Measurements from ENCODE around the gene KRTAP10-1. TPM values are rescaled to one million over a fixed set of nuclear protein-coding genes. Genes with fewer than 3 reads are reported as not detected.
A peak's percentile ranks its signal among the peaks of the same experiment; 100 is the strongest.
"Not testable (repeated sequence)": the region's sequence is repeated elsewhere in the genome, so short reads cannot be mapped to it uniquely, and the experiment has no call there.

KRTAP10-1 gene
- total RNA-seq, 2 experiments from 2014 or later, result not detected

DNA sequence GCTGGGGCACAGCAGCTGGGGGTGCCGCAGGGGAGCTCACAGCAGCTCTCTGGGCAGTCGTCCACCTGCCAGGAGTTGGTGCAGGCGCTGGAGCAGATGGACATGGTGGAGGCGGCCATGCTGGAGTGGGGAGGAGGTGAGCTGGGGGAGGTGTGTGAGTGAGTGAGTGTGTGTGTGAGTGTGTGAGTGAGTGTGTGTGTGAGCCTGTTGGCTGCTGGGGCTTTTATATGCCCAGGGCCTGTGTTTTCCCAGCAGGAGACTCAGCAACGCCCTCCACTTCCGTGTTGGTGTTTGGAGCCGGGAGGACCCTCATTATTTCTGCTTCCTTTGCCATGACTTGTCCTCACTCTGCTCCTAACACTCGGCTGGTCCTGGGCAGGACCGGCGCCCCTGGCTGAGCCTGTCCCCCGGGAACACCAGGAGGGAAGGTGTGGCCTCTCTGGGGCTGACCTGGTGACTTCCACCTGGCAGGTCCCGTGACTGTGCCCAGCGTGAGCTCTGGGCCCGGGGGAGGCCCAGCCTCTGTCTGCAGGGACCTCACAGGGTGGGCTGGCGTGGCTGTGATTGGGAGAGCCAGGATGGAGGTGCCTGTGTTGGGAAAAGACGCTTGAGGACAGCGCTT lies 11.5 kb upstream of the KRTAP10-1 start, which contains the start of gene KRTAP10-2:
TSS of gene KRTAP10-2 (minus strand) at position 166 of the 622 bp plus-strand sequence. CDS start at position 119, 47 bp downstream.
- Mint-ChIP-seq H3K27me3 (no peaks in the 10 kb centered on the region), H3K4me1 (ENCODE audit: low read depth) (peaks cover 18% of the 10 kb centered on the region), H3K9me3 (peaks cover 18% of the 10 kb centered on the region), H3K4me3 (no peak within 1 kb of the TSS), H3K36me3 (peaks cover 11% of the 10 kb centered on the region), H3K27ac (no peak within 1 kb of the TSS)
- ChIA-PET POLR2A (no interaction called here), CTCF (no interaction called here)
- no peak for DNase-seq
- intact Hi-C loops (cut with micrococcal nuclease), result no loop called here

DNA sequence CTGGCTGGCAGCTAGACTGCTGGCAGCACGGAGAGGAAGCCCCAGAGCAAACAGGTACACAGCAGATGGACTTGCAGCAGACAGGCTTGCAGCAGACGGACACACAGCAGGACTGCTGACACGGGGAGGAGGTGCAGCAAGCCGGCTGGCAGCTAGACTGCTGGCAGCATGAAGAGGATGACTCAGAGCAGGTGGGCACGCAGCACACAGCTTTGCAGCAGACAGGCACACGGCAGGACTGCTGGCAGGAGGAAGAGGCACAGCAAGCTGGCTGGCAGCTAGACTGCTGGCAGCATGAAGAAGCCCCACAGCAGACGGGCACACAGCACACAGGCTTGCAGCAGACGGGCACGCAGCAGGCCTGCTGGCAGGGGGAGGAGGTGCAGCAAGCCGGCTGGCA lies 10.8 kb upstream of the KRTAP10-1 start:
- intact Hi-C loops (cut with micrococcal nuclease), result no loop called here
- Mint-ChIP-seq H3K4me3 (no peak overlapping the region), H3K27me3 (no peaks in the 10 kb centered on the region), H3K36me3 (peaks cover 12% of the 10 kb centered on the region), H3K9me3 (peaks cover 23% of the 10 kb centered on the region), H3K4me1 (ENCODE audit: low read depth) (peaks cover 18% of the 10 kb centered on the region), H3K27ac (no peak overlapping the region)
- ChIA-PET POLR2A (no interaction called here), CTCF (no interaction called here)
- no peak for DNase-seq

DNA sequence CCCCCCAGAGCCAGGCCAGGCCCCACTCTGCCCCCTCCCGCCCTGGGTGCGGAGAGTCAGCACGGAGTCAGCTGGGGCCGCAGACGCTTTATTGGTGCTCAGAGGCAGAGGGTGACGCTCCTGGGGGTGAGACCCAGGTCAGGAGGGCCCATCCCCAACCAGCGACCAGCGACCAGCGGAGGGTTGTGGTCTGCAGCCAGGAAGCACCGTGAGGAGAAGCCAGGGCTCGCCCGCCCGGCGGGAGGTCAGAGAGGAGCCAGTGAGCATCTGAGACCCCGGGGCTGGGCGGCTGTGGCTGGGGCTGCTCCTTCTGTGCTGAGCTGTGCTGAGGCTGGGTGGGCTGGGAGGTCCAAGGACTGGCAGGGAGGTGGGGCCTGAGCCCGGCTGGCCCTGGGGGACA lies 10.3 kb upstream of the KRTAP10-1 start:
- POLR2A ChIA-PET; H3K27ac Mint-ChIP-seq; DNase-seq; intact Hi-C loops (cut with micrococcal nuclease); H3K27me3 Mint-ChIP-seq; CTCF ChIA-PET; H3K4me3 Mint-ChIP-seq: not testable (repeated sequence)
- Mint-ChIP-seq H3K9me3 (peaks cover 28% of the 10 kb centered on the region), H3K4me1 (ENCODE audit: low read depth) (peaks cover 18% of the 10 kb centered on the region), H3K36me3 (peaks cover 16% of the 10 kb centered on the region)

DNA sequence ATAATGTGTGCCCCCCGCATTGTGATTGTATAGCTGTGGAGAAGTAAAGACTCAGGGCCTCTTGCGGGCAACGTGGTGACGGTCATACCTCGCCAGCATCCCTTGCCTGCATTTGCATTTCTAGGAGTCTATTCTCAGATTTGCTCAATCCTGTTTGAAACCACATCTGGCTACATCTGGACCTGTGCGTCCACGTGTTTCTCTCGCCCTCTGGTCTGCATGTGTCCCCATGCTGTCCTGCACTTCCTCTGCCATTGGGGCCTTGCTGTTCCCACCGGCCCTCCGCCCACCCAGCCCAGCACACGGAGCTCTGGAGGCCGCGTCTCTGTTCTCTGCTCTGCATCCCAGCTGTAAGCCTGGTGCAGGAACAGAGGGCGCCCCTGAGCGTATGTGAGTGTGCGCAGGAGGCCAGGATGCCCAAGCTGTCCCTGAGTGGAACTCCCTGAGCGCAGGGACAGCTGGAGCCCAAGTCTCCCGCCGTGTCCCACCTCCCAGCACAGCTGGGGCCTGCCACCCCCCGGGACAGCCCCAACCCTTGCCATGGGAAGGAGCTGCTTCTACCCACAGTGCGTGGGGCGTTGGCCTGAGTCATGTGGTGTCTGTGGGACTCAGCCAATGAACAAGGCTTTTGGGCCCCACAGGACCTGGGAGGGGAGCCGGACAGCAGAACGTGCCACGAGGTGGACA lies 9.7 kb upstream of the KRTAP10-1 start:
- ChIA-PET POLR2A (no interaction called here), CTCF (no interaction called here)
- Mint-ChIP-seq H3K27me3 (no peaks in the 10 kb centered on the region), H3K27ac (no peak overlapping the region), H3K9me3 (peaks cover 29% of the 10 kb centered on the region), H3K4me1 (ENCODE audit: low read depth) (peaks cover 18% of the 10 kb centered on the region), H3K36me3 (peaks cover 16% of the 10 kb centered on the region), H3K4me3 (no peak overlapping the region)
- intact Hi-C loops (cut with micrococcal nuclease), result no loop called here
- no peak for DNase-seq

DNA sequence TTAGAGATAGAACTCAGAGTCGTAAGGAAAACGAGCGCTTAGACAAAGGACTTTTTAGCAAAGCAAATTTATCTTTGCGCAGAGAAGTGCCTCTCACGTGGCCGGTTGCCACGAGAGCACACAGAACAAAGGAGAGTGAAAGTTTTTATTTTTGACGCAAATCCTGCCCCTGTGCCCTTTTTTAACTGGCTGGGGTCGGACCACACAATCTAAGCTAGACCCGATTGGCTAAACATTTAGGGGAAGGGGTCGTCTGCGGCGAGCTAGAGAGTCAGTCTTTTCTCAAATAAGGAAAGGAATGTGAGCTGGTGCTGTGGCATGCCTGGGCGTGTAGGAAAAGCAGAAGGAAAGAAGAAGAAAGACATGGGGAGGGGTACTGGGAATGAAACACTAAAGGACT lies 8.9 kb upstream of the KRTAP10-1 start:
- Mint-ChIP-seq H3K27ac (no peak overlapping the region), H3K36me3 (peaks cover 16% of the 10 kb centered on the region), H3K4me1 (ENCODE audit: low read depth) (peaks cover 18% of the 10 kb centered on the region), H3K9me3 (peaks cover 29% of the 10 kb centered on the region), H3K4me3 (no peak overlapping the region), H3K27me3 (no peaks in the 10 kb centered on the region)
- intact Hi-C loops (cut with micrococcal nuclease), result no loop called here
- ChIA-PET POLR2A (no interaction called here), CTCF (no interaction called here)
- DNase-seq, result no peak

DNA sequence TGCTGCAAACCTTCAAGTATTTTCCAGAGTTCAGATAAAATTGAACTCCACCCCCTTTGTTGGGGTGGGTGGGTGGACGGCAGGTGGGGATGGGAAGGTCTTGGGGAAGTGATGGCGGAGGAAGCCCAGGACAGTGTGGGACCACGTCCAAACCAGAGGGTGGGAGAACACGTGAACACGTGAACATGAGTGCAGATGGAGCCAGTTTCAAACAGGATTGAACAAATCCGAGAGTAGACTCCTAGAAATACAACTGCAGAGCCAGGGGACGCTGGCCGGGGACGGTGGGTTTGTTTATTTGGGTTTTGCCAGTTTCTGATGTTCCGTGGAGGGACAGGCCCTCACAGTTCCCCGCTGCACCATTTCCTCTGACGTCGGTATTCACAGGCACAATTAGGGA lies 8.4 kb upstream of the KRTAP10-1 start:
- intact Hi-C loops (cut with micrococcal nuclease), result no loop called here
- Mint-ChIP-seq H3K27ac (no peak overlapping the region), H3K36me3 (peaks cover 16% of the 10 kb centered on the region), H3K9me3 (peaks cover 26% of the 10 kb centered on the region), H3K4me3 (no peak overlapping the region), H3K4me1 (ENCODE audit: low read depth) (peaks cover 18% of the 10 kb centered on the region), H3K27me3 (no peaks in the 10 kb centered on the region)
- DNase-seq, result no peak
- CTCF ChIA-PET, result no interaction called here
- POLR2A ChIA-PET, result no interaction called here

DNA sequence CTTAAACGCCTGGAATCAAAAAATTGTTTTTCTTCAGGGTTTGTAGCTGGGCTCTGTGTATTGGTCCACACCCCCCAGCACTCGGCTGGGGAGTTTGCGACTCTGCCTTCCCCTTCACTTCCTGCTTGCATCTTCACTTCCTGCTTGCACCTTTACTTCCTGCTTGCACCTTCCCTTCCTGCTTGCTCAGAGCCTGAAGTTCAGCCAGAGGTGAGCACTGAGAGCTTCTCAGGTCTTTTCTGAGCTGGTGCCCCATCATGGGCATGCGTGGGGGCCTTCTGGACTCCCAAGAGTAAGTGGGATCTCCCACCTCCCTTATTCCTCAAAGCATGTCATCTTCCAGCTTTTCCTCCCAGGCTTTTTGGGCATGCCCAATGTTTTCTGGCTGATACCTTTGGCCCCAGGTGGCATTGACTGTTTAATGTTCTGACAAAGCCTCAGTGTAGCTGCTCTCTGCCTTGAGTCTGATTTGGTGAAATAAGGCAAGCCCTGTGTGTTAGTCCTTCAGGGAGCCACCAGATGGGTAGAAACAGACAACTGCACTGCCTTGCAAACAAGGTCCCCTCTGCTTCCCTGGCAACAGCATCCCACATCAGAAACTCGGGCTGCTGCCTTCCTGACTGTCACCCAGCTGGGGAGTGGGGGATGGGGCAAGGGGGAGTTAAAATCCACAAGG lies 7.8 kb upstream of the KRTAP10-1 start:
- DNase-seq, result peak; percentile 41
- ChIA-PET POLR2A (no interaction called here), CTCF (no interaction called here)
- Mint-ChIP-seq H3K36me3 (peaks cover 16% of the 10 kb centered on the region), H3K4me3 (peak overlapping the region; percentile 33), H3K4me1 (ENCODE audit: low read depth) (peaks cover 18% of the 10 kb centered on the region), H3K27me3 (no peaks in the 10 kb centered on the region), H3K9me3 (peaks cover 25% of the 10 kb centered on the region), H3K27ac (peak overlapping the region; percentile 66)
- intact Hi-C loops (cut with micrococcal nuclease), result no loop called here

DNA sequence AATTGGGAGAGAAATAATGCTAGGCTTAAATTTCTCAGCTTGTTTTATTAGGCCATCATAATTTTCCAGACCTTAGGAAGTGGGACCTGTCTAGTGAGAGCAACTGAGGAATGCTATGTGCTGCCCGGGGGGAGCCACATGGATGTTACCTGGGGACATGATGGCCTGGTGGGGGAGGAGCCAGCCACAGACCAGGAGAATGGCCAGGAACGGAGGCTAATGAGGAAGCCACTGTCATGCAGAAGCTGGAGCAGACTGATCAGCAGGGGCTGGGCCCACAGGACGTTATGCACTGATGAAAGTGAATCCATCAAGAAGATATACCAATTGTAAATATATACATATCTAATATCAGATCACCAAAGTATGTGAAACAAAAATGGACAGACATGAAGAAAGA lies 4.6 kb upstream of the KRTAP10-1 start:
- Mint-ChIP-seq H3K27ac (no peak overlapping the region), H3K4me1 (ENCODE audit: low read depth) (peaks cover 18% of the 10 kb centered on the region), H3K36me3 (peaks cover 16% of the 10 kb centered on the region), H3K4me3 (no peak overlapping the region), H3K9me3 (peaks cover 25% of the 10 kb centered on the region), H3K27me3 (peaks cover 1% of the 10 kb centered on the region)
- CTCF ChIA-PET, result interaction anchor here (0.6 kb wide), 2 partner anchors 131 to 1608 kb away, joined by 3 to 5 read pairs; no protein-coding TSS in a partner anchor
- no peak for DNase-seq
- intact Hi-C loops (cut with micrococcal nuclease), result no loop called here
- POLR2A ChIA-PET, result no interaction called here

DNA sequence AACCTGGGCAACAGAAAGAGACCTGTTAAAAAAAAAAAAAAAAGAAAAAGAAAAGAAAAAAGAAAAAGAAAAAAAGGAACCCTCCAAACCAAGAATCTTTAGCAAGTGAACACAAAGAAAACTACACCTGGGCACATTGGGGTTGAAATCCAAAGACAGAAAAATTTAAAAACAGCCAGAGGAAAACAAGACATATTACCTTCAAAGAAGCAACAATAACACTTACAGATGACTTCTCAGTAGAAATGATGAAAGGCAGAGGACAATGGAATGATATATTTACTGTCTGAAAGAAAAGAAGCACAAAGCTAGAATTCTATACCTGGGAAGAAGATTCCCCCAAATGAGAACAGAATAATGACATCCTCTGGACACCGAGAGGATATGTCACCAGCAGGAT lies 2.7 kb upstream of the KRTAP10-1 start:
- CTCF ChIA-PET, result interaction anchor here (1.0 kb wide), 1 partner anchor 350 kb away, joined by 3 read pairs; no protein-coding TSS in a partner anchor
- POLR2A ChIA-PET, result no interaction called here
- H3K36me3 Mint-ChIP-seq, result peaks cover 16% of the 10 kb centered on the region
- H3K27ac Mint-ChIP-seq, result no peak overlapping the region
- no peak overlapping the region for H3K4me3 Mint-ChIP-seq
- peaks cover 9% of the 10 kb centered on the region for H3K4me1 Mint-ChIP-seq (ENCODE audit: low read depth)
- peaks cover 1% of the 10 kb centered on the region for H3K27me3 Mint-ChIP-seq
- intact Hi-C loops (cut with micrococcal nuclease), result no loop called here
- DNase-seq, result no peak
- H3K9me3 Mint-ChIP-seq, result peaks cover 23% of the 10 kb centered on the region

DNA sequence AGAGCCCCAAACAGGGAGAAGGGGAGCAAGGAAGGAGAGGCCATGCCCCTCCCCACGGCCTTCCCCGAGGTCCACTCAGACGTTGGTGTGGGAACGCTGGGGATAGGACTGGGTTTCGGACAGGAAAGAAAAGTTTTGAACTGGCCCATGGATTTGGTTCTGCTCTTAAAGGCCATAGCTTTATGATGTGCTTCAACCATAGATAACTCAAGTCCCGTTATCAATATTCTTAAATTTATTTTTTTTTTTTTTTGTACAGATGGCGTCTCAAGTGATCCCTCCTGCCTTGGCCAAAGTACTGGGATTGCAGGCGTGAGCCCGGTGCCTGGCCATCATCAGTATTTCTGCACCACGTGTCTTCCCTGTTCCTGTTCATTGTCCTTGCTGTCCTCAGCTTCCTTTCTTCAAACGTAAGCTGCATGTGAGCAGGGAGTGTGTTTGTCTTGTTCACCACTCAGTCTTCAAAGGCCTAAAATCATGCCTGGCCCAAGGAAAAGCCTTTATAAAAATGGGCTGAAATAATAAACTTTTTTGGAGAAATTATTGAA lies 820 bp upstream of the KRTAP10-1 start:
- Mint-ChIP-seq H3K4me1 (ENCODE audit: low read depth) (no peaks in the 10 kb centered on the region), H3K27ac (no peak overlapping the region), H3K9me3 (peaks cover 6% of the 10 kb centered on the region), H3K36me3 (peaks cover 5% of the 10 kb centered on the region), H3K27me3 (peaks cover 1% of the 10 kb centered on the region), H3K4me3 (no peak overlapping the region)
- intact Hi-C loops (cut with micrococcal nuclease), result no loop called here
- CTCF ChIA-PET, result interaction anchor here (0.7 kb wide), 2 partner anchors 253 to 386 kb away, joined by 3 to 9 read pairs; no protein-coding TSS in a partner anchor
- DNase-seq, result no peak
- POLR2A ChIA-PET, result no interaction called here

DNA sequence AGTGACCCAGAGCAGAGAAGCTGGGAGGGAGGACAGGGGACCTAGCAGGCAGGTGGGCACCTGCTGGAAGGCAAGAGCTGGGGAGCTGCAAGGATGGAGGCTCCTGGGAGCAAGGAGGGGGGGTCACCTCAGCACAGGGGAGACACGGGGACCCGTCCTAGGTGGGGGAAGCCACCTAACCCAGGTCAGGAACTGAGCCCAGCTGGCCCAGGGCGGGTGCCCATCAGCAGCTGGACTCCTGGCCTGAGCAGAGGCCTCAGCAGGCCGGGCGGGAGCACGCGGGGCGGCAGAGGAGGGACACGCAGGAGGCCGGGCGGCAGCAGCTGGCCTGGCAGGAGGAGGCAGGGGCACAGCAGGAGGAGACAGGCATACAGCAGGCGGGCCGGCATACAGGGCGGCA lies 949 bp downstream of the KRTAP10-1 start:
- intact Hi-C loops (cut with micrococcal nuclease), result no loop called here
- Mint-ChIP-seq H3K27ac (no peak overlapping the region), H3K4me1 (ENCODE audit: low read depth) (no peaks in the 10 kb centered on the region), H3K27me3 (peaks cover 1% of the 10 kb centered on the region), H3K9me3 (no peaks in the 10 kb centered on the region), H3K36me3 (no peaks in the 10 kb centered on the region), H3K4me3 (no peak overlapping the region)
- CTCF ChIA-PET, result no interaction called here
- POLR2A ChIA-PET, result no interaction called here
- no peak for DNase-seq
